HS-27A (cell line): ENCODE results near the gene COL9A3.

ENCODE experiments used
- DNase-seq: peaks from one replicate; pipeline ENCODE4 v3.0.0-alpha.2; 2012; ENCODE audit warnings: low read depth, missing footprints

COL9A3 gene

DNA sequence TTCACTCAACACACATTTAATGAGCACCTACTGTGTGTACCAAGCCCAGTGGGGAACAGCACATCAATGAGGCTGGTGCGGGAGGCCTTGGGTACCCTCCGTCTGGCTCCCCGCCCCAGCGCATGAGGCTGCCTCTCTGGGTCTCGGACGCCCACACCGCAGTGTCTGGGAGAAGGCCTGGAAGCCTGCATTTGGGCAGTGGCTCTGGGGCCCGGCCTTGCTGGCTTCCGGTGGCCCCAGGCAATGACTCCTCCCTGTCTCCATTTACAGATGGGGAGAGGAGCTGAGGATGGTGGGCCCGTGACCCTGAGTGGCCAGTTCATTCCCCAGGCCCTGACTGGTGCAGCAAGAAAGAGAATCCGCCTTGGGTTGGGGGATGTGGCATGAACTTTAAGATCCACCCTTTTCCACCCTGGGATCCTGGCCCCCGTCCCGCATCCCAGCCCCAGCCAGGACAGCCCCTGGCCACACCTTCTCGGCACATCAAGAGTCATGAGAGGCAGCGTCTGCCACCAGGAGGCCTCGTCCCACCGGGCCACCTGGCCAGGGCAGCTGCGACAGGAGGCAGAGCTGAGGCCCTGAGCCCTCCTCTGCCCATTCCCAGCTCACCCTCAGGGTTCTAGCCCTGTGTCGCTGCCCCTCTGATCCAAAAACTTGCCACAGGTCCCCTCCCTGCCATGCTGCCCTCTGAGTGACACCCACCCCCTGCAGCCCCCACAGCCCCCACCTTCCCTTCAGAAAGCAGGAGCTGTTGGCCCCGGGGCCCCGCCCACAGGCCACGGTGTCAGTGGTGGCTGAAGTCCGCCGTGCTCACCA is 38.0 kb upstream of the COL9A3 start:
- DNase-seq = no peak

DNA sequence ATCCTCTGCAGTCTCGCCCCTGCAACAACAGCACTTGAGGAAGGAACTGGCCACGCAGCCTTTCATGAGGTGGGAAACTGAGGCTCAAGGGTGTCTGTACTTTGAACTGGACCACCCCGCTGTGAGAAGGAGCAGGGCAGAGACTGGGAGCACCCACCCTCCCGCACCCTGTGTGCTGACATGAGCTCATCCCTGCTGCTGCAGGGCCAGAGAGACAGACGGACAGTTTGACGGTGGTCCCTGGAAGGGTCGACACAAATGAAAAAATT is 37.5 kb upstream of the COL9A3 start:
- no peak for DNase-seq

DNA sequence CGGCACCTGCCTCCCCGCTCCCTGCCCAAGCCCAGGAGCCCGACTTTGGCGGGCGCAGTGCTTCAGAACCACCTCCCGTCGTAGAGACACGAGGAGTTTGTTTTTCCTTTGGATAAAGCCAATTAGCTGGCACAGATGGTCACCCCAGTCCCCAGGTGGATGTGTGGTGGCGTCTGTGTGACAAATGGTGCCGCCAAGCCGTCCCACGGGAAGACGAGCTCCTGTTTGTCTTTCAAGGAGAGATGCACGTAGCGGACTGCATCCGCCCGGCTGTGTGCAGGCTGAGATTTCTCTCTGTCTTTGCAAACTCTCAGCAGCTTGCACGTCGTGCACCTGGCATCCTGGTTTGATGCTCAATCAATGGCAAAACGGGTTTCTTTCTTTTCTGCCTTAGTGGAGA is 36.6 kb upstream of the COL9A3 start:
- DNase-seq = no peak

DNA sequence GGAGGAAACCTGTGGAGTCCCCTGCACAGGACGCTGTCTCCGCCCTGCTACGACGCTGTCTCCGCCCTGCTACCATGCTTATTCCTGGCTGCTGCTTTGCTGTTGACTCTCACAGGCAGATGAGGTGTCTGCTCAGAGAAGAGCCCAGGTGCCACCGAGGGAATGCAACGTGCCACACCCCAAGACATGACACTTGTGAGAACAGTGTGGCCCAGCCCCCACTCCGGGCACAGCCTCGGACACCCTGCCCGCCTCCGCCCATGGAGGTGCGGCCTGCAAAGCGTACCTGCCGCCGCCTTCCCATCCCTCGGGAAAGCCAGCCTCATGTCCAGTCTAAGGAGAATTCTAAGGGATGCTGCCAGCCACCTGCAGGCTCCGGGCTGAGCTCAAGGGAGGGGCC is 36.2 kb upstream of the COL9A3 start:
- no peak for DNase-seq

DNA sequence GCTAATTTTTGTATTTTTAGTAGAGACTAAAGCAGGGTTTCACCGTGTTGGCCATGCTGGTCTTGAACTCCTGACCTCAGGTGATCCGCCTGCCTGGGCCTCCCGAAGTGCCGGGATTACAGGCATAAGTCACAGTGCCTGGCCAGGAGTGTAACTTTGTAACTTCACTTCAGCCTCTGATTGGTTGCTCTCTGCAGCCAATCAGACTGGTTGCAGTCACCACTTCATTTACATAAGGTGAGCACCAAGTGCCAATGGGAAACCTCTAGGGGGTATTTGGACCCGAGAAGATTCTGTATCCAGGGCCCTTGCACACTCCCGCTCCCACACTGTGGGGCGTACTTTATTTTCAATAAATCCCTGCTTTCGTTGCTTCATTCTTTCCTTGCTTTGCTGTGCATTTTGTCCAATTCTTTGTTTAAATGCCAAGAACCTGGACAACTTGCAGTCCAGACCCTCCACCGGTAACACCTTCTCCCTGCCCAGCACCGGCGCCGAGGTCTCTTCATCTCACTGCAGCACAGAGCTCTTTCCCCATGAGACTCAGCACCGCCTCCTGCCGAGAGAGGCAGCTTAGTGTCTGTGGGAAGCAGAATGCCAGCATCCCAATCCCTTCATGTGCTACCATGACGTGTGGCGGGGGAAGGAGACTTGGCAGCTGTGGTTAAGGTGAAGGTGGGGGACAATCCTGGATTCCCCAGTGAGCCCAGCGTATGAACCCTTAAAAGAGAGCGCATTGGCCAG is 34.5 kb upstream of the COL9A3 start:
- no peak for DNase-seq

DNA sequence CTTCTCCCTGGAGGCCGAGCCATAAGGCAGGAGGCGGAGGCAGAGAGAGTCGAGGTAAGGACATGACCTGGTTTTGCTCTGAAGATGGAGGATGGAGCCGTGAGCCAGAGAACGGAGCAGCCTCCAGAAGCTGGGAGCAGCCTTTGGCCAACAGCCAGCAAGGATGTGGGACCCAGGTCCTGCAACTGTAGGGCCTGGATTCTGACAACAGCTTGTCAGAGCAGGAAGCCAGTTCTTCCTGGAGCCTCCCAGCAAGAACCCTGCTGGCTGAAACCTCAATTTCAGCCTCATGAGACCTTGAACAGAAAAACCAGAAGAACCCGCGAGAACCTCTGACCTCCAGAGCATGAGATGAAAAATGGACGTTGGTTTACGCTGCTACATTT is 34.0 kb upstream of the COL9A3 start:
- no peak for DNase-seq

DNA sequence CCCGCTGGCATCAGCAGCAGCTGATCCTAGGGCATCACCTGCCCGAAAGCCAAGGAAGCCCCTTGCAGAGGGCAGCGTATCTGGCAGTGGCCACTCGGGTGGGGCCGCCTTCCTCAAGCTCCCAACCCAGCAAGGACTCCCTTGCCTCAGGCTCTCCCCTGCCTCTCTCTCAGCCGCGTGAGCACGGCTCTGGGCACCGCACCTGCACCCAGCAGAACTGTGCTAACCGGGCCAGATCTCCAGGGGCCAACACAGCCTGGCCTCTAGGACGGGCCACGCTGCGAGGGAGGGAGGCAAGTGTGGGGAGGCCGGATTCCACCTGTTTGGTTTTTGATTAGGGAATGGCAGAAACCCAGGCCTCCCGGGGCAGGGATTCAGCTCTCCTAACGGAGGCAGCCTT is 32.4 kb upstream of the COL9A3 start:
- no peak for DNase-seq

DNA sequence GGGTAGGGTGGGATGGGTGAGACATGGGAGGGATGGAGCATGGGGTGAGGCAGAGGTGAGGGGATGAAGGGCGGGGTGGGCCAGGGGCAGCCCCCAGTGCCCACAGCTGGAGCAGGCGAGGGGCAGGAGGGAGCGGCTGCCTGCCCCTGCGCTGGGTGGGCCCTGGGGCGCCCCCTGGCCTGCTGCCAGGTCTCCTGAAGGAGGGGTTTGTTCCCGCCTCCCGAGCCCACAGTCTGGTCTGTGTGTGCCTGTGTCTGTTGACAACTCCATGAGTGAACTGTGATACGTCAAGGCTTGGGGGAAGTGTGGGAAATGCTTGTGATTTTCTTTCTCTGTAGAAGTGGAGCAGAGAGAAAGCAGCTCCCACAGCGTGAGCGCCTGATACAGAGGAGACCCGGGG is 31.5 kb upstream of the COL9A3 start:
- DNase-seq = no peak

DNA sequence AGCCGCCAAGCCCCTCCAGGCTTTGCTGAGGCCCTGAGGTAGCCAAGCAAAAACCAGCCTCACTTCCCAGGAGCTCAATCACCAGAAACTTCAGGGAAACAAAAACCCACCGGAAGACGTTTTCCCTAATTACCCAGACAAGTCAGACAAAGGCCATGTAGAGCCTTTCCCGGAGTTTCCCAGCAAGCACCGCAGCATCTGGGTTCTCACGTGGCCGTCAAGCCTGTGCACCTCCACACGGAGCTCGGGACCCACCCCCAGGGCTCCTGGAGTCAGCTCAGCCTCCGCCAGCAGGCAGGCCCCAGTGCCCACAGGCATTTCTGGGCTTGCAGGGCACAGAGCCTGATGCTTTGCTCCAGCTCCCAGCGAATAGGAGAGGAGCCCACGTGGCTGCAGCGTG is 30.7 kb upstream of the COL9A3 start:
- no peak for DNase-seq

DNA sequence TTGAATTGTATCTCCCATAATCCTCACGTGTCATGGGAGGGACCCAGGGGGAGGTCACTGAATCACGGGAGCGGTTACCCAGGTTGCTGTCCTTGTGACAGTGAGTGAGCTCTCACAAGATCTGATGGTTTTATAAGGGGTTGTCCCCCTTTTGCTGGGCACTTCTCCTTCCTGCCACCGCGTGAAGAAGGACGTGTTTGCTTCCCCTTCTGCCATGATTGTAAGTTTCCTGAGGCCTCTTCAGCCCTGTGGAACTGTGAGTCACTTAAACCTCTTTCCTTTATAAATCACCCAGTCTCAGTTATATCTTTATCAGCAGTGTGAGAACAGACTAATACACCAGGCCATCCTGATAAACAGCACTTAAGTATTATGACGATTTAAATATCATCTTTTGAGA is 29.5 kb upstream of the COL9A3 start:
- no peak for DNase-seq

DNA sequence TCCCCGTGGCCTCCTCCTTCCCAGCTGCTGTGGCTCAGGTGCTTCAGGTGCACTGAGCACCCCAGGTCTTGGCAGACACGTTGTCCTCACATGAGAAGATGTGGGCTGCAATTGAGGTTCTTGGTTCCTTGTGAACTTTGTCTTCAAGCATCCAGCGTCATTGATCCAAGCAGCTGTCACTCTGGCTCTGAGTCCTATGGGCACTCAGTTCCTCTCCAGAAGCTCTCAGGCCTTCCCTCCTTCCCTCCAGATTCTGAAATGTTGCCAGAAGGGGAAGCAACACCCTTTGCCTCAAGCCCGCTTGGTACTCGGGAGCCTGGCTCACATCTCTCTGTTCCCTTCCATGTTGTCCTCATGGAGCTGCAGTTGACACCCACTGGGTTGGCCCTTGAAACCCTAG is 29.0 kb upstream of the COL9A3 start:
- no peak for DNase-seq

DNA sequence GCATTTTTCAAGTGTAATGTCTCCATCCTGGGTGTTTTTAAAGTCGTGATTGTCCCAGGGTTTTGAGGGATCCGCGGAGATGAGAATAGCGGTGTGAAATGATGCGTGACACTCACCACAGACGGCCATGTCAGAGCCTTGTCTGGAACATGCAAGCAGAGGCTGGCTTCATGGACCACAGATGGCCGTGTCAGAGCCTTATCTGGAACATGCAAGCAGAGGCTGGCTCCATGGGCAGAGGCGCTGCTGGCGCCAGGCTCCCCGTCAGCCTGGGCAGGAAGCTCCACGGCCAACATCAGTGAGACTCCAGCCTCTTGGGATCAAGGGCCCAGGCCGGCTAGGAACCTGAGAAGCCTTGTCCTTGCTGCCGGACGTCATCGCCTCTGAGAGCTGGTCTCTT is 28.2 kb upstream of the COL9A3 start:
- DNase-seq = no peak

DNA sequence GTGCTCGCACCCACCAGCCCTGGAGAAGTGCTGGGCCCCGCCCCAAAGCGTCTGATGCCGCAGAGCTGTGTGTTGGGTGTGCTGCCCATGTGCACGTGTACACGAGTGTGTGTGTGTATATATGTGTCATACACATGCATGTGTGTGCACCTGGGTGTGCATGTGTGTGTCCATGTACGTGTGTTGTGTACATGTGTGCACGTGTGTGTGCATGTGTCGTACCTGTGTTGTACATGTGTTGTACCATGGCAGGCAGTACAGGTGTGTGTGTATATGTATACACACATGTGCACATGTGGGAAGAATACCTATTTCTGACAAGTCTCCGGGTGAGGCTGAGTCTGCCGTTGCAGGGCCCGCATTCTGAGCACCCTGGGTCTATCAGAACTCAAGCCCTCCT is 26.8 kb upstream of the COL9A3 start:
- DNase-seq = no peak

DNA sequence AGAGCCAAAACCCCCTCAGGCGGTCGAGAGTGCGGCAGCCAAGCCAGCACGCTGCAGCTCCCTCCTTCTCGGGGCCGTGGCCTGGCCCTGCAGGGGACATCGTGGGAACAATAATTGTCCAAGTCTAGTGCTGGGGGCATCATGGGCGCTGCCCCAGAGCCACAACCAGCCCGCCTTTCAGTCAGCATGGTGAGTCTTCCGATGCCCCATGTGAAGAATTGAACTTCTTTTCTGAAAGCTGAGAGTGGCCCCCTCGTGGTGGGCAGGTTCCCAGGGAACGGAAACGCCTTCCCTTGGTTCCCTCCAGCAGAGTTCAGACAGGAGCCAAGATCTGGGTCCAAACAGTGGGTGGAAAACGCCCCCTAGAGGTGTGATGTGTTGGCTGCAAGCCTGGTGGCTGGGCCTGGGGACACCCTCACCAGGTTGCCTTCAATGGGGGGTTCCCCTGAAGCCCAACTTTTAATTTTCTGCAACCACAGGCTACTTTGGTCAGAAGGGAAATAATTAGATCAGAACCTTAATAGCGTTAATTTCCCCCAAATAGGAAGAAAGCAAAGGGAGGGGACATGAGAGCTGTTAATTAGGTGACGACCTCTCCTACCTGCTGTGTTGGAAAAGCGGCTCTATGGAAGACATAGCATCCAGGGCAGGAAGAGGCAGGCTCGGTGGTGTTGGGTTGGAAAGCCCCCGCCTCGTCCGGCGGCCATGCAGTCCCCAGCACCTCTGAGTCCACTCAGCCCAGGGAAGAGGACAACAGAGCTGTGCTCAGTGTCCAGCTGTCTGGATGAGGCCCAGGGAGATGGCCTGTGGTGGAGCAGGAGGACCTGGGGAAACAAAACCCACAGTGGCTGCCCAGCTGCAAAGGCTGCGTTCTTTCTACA is 25.3 kb upstream of the COL9A3 start:
- DNase-seq = peak; percentile 73

DNA sequence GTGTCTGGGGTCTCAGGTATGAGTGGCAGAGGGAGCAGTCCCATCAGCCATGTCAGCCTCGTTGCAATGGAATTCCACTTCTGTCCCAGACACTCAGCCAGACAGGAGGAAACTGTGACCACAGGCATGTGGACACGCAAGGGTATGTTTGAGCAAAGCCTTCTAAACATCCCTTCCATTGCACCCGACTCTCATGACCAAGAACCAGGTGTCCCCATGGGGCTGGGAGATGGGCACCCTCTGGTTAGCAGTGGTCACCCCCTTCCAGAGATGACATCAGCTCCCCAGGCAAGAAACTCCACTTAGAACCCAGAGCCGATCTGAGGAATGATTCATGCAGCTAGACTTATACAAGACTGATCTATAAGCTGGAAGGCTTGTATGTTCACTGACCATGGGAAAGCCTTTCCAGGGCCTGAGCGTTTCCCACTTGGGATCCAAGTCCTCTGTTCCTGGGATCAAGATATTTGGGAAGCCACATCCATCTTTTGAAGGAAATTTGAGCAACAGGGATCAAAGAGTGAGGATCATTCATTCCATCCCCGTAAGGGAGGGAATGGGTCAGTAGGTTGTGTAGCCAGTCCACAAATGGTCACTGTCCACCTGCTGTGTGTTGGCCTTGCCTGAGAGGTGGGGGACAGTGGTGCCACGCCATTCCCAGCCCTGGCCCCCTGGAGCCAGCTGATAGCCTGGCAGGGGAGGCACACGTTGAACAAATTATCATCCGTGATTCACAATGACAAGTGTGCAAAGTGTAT is 24.5 kb upstream of the COL9A3 start:
- no peak for DNase-seq

DNA sequence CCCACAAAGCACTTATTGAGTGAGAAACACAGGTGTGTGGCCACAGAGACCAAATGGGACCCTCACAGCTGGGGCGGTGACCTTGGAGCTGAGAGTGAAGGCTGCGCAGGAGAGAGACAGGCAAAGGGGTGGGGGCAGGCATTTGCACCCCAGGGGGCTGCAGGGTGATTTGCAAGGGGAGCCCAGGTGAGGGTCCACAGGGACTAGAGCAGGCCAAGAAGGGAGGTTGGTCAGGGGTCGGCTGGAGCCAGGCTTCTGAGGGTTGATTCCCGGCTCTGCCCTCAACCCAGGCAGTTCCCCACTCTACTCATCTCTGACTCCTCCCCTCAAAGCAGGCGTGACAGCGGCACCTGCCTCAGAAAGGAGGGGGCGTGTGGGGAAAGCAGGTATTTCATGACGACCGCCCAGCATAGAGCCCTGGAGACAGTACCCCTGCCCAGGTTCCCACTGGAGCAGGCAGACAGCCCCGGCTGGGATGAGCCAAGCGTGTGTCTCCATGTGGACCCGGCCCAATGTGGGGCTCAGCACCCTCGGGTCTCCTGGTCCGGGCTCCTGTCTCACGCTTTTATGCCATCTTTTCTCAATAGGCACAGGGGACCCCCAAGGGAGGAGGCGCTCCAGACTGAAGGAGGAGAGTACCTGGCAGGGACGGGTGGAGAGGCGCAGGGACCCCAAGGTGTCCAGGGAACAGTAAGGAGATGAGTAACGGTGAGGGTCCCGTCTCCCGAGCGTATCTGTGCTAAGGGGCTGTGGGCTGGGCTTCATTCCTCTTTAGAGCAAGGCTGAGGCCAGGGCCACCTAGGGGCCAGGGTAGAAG is 23.7 kb upstream of the COL9A3 start:
- DNase-seq = no peak

DNA sequence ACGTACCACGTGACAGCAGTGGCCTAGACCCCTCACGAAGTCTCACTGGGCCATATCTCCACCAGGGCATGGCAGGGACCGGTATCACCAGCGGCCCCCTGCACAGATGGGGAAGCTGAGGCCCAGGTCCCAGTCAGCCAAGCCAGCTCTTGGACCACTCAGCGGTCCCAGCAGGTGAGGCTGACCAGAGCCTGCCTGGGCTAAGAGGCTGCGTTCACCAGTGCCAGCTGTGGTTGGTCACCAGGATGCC is 23.2 kb upstream of the COL9A3 start:
- no peak for DNase-seq

DNA sequence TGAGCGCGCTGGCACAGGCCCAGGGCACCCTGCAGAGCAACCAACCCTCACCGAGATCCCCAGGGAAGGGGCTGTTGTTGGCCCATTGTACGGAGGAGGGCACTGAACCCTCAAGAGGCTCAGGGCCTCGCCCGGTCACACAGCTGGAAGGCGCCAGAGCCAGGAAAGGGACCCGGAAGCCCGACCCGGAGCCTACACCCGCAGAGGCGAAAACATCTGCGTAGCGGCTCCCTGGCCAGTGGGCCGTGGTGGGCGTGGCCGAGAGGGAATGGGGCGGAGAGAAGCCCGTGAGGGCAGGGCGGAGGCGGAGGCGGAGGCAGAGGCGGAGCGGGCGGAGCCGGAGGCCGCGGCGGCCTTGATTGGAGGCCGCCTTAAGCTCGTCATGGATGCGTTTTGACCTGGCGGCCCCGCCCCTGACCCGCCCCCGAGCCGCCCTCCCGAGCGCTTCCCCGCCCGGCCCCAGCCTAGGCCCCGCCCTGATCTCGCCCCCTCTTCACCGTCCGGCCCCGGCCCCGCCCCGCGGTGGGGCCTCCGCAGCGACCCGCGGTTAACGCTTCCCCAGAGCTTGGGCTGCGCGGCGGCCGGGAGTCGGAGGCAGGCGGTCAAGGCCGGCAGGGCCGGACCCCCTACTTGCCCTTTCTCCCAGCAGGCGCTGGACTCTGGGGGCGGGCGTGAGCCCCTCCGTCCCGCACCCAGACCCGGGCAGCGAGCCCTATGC is 22.7 kb upstream of the COL9A3 start:
- DNase-seq = peak; percentile 75

DNA sequence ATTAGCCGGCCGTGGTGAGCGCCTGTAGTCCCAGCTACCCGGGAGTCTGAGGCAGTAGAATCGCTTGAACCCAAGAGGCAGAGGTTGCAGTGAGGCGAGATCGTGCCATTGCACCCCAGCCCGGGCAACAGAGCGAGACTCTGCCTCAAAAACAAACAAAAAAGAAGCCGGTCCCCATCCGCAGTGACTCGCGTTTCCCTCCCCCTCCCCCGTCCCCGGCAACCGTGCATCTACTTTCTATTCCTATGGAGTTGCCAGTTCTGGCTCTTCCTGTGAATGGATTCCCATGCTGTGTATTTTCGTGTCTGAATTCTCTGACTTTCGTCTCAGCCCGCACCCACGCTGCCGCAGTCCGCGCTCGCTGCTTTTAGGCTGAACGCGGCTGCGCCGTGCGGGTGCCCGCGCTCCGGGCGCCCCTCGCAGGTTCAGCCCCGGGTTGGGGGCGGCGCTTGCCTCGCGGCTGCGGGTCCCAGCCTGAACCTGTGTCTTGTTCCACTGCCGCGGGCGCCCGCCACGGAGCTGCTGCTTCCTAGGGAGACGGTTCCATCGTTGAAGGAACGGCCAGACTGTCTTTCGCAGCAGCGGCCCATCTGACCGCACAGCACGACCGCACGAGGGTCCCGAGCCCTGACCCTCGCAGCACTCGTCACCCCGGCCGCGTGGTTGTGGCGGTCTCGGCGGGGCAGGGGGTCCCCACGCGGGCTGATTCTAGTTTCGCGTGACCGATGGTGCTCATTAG is 21.7 kb upstream of the COL9A3 start:
- no peak for DNase-seq
